COR-L47 (cell line): ENCODE data around the gene GCH1.
"Not testable (repeated sequence)": the region's sequence is repeated elsewhere in the genome, so short reads cannot be mapped to it uniquely, and the experiment has no call there.

Experiments
- DNase-seq: peaks from one replicate; lab custom pipeline; 2025; lab: John Stamatoyannopoulos, UW

The GCH1 gene

DNA sequence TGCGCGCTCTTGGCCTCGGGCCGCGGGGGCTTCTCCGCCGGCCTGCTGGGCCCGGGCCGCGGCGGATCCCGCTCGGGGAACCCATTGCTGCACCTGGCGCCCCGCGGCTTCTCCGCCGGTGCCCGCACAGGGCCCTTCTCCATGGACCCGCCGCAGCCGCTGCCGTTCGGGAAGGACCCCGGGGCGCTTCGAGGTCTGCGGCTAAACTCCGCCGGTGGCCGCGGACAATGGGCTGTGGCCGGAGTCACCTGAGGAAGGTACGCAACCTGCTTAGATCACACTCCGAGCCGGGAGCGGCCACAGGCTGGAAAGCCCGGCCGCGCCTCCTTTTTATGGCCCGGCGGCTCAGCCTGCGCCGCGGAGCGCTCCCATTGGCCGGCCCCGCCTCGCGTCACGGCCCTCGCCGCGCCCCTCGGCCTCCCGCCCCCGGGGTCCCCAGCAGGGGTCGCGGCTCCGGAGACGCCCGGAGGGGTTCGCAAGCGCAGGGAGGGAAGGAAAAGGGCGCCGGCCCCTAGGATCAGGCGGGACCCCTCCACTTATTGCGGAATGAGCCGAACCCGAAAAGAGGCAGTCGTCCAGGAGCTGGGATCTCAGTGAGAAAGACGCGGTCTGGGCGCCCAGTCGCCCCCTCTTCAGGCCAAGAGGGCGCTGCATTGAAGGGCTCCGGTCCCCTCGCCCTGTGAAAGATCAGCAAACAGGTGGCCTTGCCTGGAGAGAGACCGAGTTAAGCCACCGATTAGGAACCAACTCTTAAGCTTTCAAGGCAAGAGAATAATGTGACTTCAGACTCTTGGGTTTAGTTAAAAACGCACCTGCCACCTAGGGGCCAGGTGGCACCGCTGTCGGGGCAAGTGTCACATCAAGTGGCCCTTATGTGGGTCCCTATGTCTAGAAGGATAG lies at the start of gene GCH1:
Gene GCH1, minus strand, starts transcription at position 306 of the 900 bp plus-strand sequence. Its CDS starts 163 bp downstream, at position 143.
- peak; percentile 82 for DNase-seq

- no peak for DNase-seq
These were observed 44.6 kb upstream of the GCH1 start for GRCh38 chr14:54947230-54947629.

- no peak for DNase-seq
These were observed 43.9 kb upstream of the GCH1 start for GRCh38 chr14:54946500-54946899.

- no peak for DNase-seq
These were observed 42.2 kb upstream of the GCH1 start for GRCh38 chr14:54944737-54945391.

GRCh38 chr14:54942913-54943312 lies 40.3 kb upstream of the GCH1 start:
- no peak for DNase-seq

DNA sequence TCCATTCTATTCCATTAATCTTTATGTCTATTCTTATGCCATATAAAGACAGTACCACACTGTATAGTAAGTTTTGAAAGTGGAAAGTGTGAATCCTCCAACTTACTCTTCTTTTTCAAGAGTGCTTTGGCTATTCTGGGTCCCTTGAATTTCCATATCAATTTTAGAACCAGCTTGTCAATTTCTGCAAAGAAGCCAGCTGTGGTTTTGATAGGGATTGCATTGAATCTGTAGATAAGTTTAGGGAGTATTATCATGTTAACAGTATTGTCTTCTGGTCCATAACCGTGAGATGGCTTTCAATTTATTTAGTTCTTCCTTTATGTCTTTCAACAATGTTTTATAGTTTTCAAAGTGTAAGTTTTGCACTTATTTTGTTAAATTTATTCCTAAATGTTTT lies 34.2 kb upstream of the GCH1 start:
- DNase-seq, result no peak

- no peak for DNase-seq
These were observed 33.3 kb upstream of the GCH1 start for GRCh38 chr14:54935958-54936357.

- DNase-seq, result no peak
These were observed 32.5 kb upstream of the GCH1 start for GRCh38 chr14:54935100-54935499.

DNA sequence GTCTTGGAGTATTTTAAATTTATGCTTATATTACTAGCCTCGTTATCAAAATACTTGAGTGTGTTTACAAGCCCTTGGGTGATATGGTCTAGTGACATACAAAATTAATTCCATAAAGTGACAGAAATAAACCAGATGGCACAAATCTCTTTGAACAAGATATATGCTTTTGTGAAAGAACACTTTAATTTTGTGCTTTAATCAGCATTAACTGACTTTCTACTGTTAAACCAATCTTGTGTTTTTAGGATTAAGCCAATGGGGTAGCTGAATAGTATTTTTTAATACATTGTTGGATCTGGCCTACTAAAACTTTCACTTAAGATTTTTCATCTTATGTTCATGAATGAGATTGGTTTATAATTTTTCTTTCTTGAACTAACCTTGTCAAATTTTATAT lies 30.4 kb upstream of the GCH1 start:
- DNase-seq, result no peak

GRCh38 chr14:54931598-54932340 lies 29.1 kb upstream of the GCH1 start:
- no peak for DNase-seq

DNA sequence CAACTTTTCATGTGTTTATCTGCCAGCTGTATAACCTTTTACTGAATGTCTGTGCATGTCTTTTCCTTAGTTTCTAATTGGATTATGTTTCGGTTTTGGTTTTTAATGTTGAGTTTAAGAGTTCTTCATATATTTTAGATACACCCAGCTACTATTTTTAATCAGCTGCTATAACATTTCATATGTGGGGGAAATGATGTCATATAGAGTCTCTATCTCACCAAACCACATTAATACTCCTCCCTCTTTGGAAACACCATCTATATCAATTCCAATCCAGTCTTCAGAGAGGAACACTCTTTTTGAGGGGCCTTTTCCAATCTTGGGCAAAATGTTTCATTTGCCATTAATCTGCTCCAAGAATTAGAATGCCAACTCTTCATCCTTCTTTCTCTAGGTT lies 28.5 kb upstream of the GCH1 start:
- no peak for DNase-seq

- no peak for DNase-seq
These were observed 26.9 kb upstream of the GCH1 start for GRCh38 chr14:54929556-54929955.

- no peak for DNase-seq
These were observed 25.6 kb upstream of the GCH1 start for GRCh38 chr14:54928216-54928615.

DNA sequence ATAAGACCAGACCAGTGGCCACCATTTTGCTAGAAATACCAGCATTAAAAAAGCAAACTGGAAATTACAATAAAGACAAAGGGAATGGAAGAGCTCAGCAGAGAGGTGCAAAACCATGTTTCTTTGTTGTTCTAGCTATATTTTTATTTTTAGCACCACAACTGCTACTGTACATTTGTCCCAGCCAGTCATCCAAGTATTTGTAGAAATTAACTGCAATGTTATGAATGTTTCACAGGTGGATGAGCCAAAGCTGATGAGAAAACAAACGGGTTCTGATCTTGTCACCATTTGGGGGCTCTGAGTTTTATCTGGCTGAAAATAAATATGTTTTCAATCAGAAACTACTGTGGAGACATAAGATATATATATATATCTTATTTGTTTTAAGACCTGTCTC lies 24.9 kb upstream of the GCH1 start:
- no peak for DNase-seq

DNA sequence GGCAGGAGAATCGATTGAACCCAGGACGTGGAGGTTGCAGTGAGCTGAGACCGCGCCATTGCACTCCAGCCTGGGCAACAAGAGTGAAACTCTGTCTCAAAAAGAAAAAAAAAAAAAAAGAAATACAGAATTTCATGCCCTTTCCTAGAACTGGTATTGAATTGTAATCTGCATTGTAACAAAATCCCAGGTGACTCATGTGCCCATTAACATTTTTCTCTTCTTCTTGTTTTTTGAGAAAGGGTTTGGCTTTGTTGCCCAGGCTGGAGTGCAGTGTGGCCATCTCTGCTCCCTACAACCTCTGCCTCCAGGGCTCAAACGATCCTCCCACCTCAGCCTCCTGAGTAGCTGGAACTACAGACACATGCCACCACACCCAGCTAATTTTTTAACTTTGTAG lies 23.9 kb upstream of the GCH1 start:
- not testable (repeated sequence) for DNase-seq

GRCh38 chr14:54922598-54922997 lies 20.0 kb upstream of the GCH1 start:
- no peak for DNase-seq

GRCh38 chr14:54920052-54920451 lies 17.4 kb upstream of the GCH1 start:
- peak; percentile 39 for DNase-seq

GRCh38 chr14:54919330-54919729 lies 16.7 kb upstream of the GCH1 start:
- no peak for DNase-seq

DNA sequence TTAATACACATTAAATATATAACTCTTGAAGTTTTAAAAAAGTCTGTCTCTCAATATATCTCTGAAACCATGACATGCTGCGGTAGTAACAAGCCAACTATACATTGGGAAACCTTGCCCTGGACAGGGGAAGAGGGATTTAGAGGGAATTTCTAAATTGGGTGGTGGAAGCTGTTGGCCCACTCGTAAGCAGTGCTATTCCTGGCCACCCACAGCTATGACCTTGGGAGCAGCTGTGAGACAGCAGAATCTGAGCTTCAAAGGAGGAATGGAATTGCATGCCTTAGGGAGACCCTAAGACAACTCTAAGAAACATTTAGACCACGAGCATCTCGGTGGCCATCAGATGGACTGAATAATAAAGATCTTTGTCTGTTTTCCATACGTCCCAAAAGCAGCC lies 15.8 kb upstream of the GCH1 start:
- no peak for DNase-seq

- no peak for DNase-seq
These were observed 13.5 kb upstream of the GCH1 start for GRCh38 chr14:54916101-54916500.

DNA sequence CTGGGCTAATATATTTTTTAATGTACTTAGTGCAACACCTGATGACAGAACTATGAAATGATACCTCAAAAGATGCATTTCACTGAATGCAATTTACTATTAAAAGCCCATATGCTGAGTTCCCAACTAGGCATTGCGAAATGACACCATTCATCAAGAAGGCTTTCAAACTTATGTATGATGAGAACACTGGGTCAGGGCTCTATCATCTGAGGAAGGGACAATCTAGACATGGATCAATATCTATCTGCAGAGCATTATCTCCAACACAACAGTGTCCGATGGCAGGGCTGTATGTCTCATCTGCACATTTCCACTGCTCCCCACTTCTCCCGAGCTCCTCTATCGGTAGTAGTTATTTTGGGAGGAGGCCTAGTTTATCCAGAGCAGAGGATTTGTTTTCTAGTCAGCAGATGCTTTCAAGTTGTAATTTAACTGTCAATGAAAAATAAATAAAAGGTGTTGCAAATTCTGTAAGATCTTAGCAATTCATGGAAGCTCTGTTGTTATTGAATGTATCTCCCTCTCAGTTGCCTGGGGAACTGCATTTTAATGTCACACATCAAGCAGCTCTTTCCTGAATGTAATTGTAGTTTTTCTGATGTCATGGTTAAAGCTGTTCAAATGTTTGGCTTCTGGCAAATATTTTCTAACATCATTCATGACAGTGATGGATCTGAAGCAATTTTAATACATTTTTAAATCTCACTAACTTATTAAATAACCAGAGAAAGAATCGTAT lies 7.4 kb upstream of the GCH1 start:
- no peak for DNase-seq

DNA sequence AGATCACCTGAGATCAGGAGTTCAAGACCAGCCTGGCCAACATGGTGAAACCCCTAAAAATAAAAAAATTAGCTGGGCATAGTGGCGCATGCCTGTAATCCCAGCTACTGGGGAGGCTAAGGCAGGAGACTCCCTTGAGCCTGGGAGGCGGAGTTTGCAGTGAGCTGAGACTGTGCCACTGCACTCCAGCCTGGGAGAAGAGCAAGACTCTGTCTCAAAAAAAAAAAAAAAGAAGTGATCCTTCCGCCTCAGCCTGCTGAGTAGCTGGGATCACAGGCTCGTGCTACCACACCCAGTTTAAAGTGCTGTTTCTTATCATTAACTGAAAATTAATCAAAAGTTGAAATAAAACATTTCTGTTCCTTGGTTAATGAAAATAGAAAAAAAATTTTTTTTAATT lies 6.3 kb upstream of the GCH1 start:
- DNase-seq, result not testable (repeated sequence)
